H9 (cell line): Measurements from ENCODE around the gene TMC4. TPM values are rescaled to one million over a fixed set of nuclear protein-coding genes. Genes with fewer than 3 reads are reported as not detected.
A peak's percentile ranks its signal among the peaks of the same experiment; 100 is the strongest.

Experiments
- DNase-seq: peaks from one replicate; pipeline ENCODE4 v3.0.0-alpha.2; 2017
- H2AFZ ChIP-seq: one replicate; pipeline ENCODE4 v1.6.1; 2013; ENCODE audit warnings: mild to moderate bottlenecking, low read length, control low read depth, moderate library complexity
- H2AK5ac ChIP-seq: 2 replicates; pipeline ENCODE4 v1.6.1; 2013; ENCODE audit warnings: low read length, control low read depth, mixed read lengths; ENCODE audit not compliant: insufficient read length
- H2BK120ac ChIP-seq: one replicate; pipeline ENCODE4 v1.6.1; 2013; ENCODE audit warnings: low read depth, mild to moderate bottlenecking, low read length, control low read depth, inconsistent platforms; ENCODE audit not compliant: poor library complexity, severe bottlenecking
- H2BK12ac ChIP-seq: 2 replicates; pipeline ENCODE4 v1.6.1; 2013; ENCODE audit warnings: low read length, control low read depth, mixed read lengths, low read depth; ENCODE audit not compliant: insufficient read length
- H2BK15ac ChIP-seq: 2 replicates; pipeline ENCODE4 v1.6.1; 2013; ENCODE audit warnings: low read depth, low read length, control low read depth
- H2BK20ac ChIP-seq: one replicate; pipeline ENCODE4 v1.6.1; 2013; ENCODE audit warnings: low read depth, mild to moderate bottlenecking, low read length, control low read depth, inconsistent platforms; ENCODE audit not compliant: poor library complexity, severe bottlenecking
- H2BK5ac ChIP-seq: 2 replicates; pipeline ENCODE4 v1.6.1; 2013; ENCODE audit warnings: low read length, control low read depth, mixed read lengths; ENCODE audit not compliant: insufficient read length
- H3K14ac ChIP-seq: 2 replicates; pipeline ENCODE4 v1.6.1; 2013; ENCODE audit warnings: low read length, control low read depth; ENCODE audit not compliant: insufficient read depth
- H3K18ac ChIP-seq: 2 replicates; pipeline ENCODE4 v1.6.1; 2013; ENCODE audit warnings: low read depth, mild to moderate bottlenecking, mixed read lengths, low read length, control low read depth; ENCODE audit not compliant: insufficient read length
- H3K23ac ChIP-seq: 2 replicates; pipeline ENCODE4 v1.6.1; 2013; ENCODE audit warnings: low read length, control low read depth, mixed read lengths, low read depth; ENCODE audit not compliant: insufficient read length
- H3K23me2 ChIP-seq: 2 replicates; pipeline ENCODE4 v1.6.1; 2013; ENCODE audit warnings: low read depth, mild to moderate bottlenecking, mixed read lengths, low read length, control low read depth; ENCODE audit not compliant: insufficient read length, poor library complexity, severe bottlenecking
- H3K27ac ChIP-seq: 2 replicates; pipeline ENCODE4 v1.5.1; 2013; ENCODE audit warnings: low read length, control low read depth, mixed read lengths, low read depth; ENCODE audit not compliant: insufficient read length
- H3K27me3 ChIP-seq: 2 replicates; pipeline ENCODE4 v1.6.1; 2013; ENCODE audit warnings: low read length, control low read depth, inconsistent platforms; ENCODE audit not compliant: insufficient read depth
- H3K4ac ChIP-seq: 2 replicates; pipeline ENCODE4 v1.6.1; 2013; ENCODE audit warnings: low read depth, mild to moderate bottlenecking, control low read depth, inconsistent platforms, low read length, moderate library complexity
- H3K4me1 ChIP-seq: 2 replicates; pipeline ENCODE4 v1.6.1; 2013; ENCODE audit warnings: low read length, control low read depth, inconsistent platforms; ENCODE audit not compliant: insufficient read depth
- H3K4me2 ChIP-seq: 2 replicates; pipeline ENCODE4 v1.6.1; 2013; ENCODE audit warnings: low read length, control low read depth, mixed read lengths; ENCODE audit not compliant: insufficient read length, insufficient read depth
- H3K56ac ChIP-seq: 2 replicates; pipeline ENCODE4 v1.6.1; 2013; ENCODE audit warnings: low read depth, mild to moderate bottlenecking, mixed read lengths, low read length, control low read depth; ENCODE audit not compliant: insufficient read length
- H3K79me1 ChIP-seq: 2 replicates; pipeline ENCODE4 v1.6.1; 2013; ENCODE audit warnings: low read depth, mild to moderate bottlenecking, moderate library complexity, low read length, control low read depth, inconsistent platforms; ENCODE audit not compliant: insufficient read depth, poor library complexity, severe bottlenecking
- H3K79me2 ChIP-seq: 2 replicates; pipeline ENCODE4 v1.6.1; 2013; ENCODE audit warnings: low read length, control low read depth, inconsistent platforms; ENCODE audit not compliant: insufficient read depth
- H3K9ac ChIP-seq: 2 replicates; pipeline ENCODE4 v1.6.1; 2013; ENCODE audit warnings: low read length, control low read depth, mixed read lengths; ENCODE audit not compliant: insufficient read length; ENCODE audit errors: extremely low read depth
- H3K9me3 ChIP-seq: one replicate; pipeline ENCODE4 v1.6.1; 2013; ENCODE audit warnings: low read depth, low read length, inconsistent platforms; ENCODE audit not compliant: control insufficient read depth
- H3T11ph ChIP-seq: one replicate; pipeline ENCODE4 v1.6.1; 2013; ENCODE audit warnings: mild to moderate bottlenecking, low read length, control low read depth, inconsistent platforms
- H4K20me1 ChIP-seq: one replicate; pipeline ENCODE4 v1.6.1; 2013; ENCODE audit not compliant: control insufficient read depth, insufficient read length, insufficient read depth
- H4K5ac ChIP-seq: 2 replicates; pipeline ENCODE4 v1.6.1; 2013; ENCODE audit warnings: low read depth, mild to moderate bottlenecking, mixed read lengths, low read length, control low read depth; ENCODE audit not compliant: insufficient read length
- H4K8ac ChIP-seq: replicated peaks from 2 replicates; pipeline ENCODE4 v1.6.1; 2013; ENCODE audit warnings: low read length, control low read depth, mixed read lengths, low read depth; ENCODE audit not compliant: insufficient read length
- H4K91ac ChIP-seq: 2 replicates; pipeline ENCODE4 v1.6.1; 2013; ENCODE audit warnings: low read depth, mild to moderate bottlenecking, moderate library complexity, mixed read lengths, low read length, control low read depth; ENCODE audit not compliant: insufficient read length
- H3K27ac Mint-ChIP-seq, 3 experiments: 2 replicates in 2 of 3; 3 replicates in 1 of 3; pipeline ENCODE4 v1.8.0; 2020 to 2021; ENCODE audit warnings: mixed read lengths in 3 of 3, mild to moderate bottlenecking in 1 of 3, moderate library complexity in 1 of 3
- H3K27me3 Mint-ChIP-seq: 2 replicates; pipeline ENCODE4 v1.8.0; 2021; ENCODE audit warnings: low read depth, mild to moderate bottlenecking, moderate library complexity, mixed read lengths
- H3K36me3 Mint-ChIP-seq, 3 experiments: 2 replicates in 2 of 3; 3 replicates in 1 of 3; pipeline ENCODE4 v1.8.0; 2020 to 2021; ENCODE audit warnings: low read depth in 3 of 3, mixed read lengths in 3 of 3; ENCODE audit not compliant: insufficient read depth in 1 of 3
- H3K4me1 Mint-ChIP-seq, 2 experiments: 2 replicates each; pipeline ENCODE4 v1.8.0; 2020; ENCODE audit warnings: mixed read lengths in 2 of 2
- H3K4me3 Mint-ChIP-seq, 2 experiments: 2 replicates in 1 of 2; 3 replicates in 1 of 2; pipeline ENCODE4 v1.8.0; 2020 to 2021; ENCODE audit warnings: mild to moderate bottlenecking in 2 of 2, mixed read lengths in 2 of 2, moderate library complexity in 1 of 2
- H3K9me3 Mint-ChIP-seq, 2 experiments: 2 replicates in 1 of 2; 3 replicates in 1 of 2; pipeline ENCODE4 v1.8.0; 2020; ENCODE audit warnings: mild to moderate bottlenecking in 2 of 2, mixed read lengths in 2 of 2, moderate library complexity in 1 of 2
- WGBS: extraction: QIAGEN DNeasy Blood & Tissue Kit; methylation state at CpG from one replicate; pipeline ENCODE4 v1.1.7; 2013; ENCODE audit warnings: missing lambda C conversion rate, low lambda C conversion rate, mixed read lengths; ENCODE audit not compliant: insufficient read length; ENCODE audit errors: extremely low coverage; 5-methylcytosine and 5-hydroxymethylcytosine counted together
- total RNA-seq: library from RNA; stranded (reverse); gene quantifications from 2 replicates; pipeline ENCODE4 v1.2.1, GENCODE V29; 2021
- TF ChIP-seq, protein P1 (sequence below): fragments of 200-600 bp; sonication (generic); conservative IDR thresholded peaks from 3 replicates; pipeline ENCODE4 v1.8.0; 2021; ENCODE audit warnings: antibody characterized with exemption, mild to moderate bottlenecking

Gene TMC4
- total RNA-seq, 1 experiment from 2014 or later = 12.2 TPM

DNA sequence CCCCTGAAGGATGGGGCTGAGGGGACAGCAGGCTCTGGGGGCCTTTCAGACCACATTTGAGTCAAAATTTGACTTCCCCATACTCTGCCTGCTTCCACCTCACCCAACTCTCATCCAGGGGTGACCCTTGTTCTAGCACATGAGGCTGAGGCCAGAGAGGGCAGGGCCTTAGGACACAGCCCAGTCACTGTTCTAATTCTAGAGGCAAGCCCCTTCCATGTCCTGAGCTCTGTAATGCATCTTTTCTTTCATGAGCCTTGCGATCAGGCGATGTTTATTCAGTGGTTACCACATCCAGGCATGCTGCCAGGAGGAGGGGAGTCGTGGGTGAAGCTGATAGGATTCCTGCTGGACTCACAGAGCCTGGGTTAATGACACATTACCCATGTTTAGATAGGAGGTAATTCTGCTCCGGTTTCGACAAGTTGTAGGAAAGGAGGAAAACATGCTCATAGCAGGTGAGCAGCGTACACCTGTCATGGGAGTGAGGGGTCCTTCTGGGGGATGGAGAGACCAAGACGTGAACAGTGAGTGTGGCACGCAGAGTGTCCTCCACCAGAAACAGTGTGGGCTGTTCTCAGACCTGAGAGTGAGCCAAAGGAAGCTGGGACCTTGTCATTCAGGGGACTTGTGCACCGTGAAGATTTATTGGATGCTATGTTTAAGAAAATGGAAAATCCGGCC lies 37.0 kb upstream of the TMC4 start:
- H3K4me1 ChIP-seq = no peaks in the 10 kb centered on the region
- no peaks in the 10 kb centered on the region for H3K23me2 ChIP-seq
- H3K14ac ChIP-seq = no peak overlapping the region
- no peak overlapping the region for H2BK20ac ChIP-seq
- H4K20me1 ChIP-seq = peaks cover 3% of the 10 kb centered on the region
- no peak overlapping the region for H4K91ac ChIP-seq
- Mint-ChIP-seq H3K4me1 (peaks cover 22 to 32% of the 10 kb centered on the region in 2 experiments), H3K27ac (peak overlapping the region in 2 of 3 experiments; percentile 44 to 77; a peak in 4 of 7 replicates), H3K36me3 (peaks cover 47 to 60% (median 49%) of the 10 kb centered on the region in 3 experiments), H3K4me3 (no peak overlapping the region; a peak in 2 of 5 replicates), H3K27me3 (peaks cover 3% of the 10 kb centered on the region), H3K9me3 (no peaks in the 10 kb centered on the region)
- no peak overlapping the region for H2BK5ac ChIP-seq
- H3K79me1 ChIP-seq = no peaks in the 10 kb centered on the region
- H3K9ac ChIP-seq = no peak overlapping the region
- H3K23ac ChIP-seq = no peak overlapping the region
- no peaks in the 10 kb centered on the region for H3K9me3 ChIP-seq
- H3K4ac ChIP-seq = no peak overlapping the region
- no peak overlapping the region for H2BK120ac ChIP-seq
- no peaks in the 10 kb centered on the region for H3K27me3 ChIP-seq
- H2AK5ac ChIP-seq = no peak overlapping the region
- no peak overlapping the region for H3K27ac ChIP-seq
- H4K5ac ChIP-seq = no peak overlapping the region
- H2BK12ac ChIP-seq = no peak overlapping the region
- TF ChIP-seq, protein P1, sequence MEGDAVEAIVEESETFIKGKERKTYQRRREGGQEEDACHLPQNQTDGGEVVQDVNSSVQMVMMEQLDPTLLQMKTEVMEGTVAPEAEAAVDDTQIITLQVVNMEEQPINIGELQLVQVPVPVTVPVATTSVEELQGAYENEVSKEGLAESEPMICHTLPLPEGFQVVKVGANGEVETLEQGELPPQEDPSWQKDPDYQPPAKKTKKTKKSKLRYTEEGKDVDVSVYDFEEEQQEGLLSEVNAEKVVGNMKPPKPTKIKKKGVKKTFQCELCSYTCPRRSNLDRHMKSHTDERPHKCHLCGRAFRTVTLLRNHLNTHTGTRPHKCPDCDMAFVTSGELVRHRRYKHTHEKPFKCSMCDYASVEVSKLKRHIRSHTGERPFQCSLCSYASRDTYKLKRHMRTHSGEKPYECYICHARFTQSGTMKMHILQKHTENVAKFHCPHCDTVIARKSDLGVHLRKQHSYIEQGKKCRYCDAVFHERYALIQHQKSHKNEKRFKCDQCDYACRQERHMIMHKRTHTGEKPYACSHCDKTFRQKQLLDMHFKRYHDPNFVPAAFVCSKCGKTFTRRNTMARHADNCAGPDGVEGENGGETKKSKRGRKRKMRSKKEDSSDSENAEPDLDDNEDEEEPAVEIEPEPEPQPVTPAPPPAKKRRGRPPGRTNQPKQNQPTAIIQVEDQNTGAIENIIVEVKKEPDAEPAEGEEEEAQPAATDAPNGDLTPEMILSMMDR = no peak
- no peak overlapping the region for H3T11ph ChIP-seq
- DNase-seq = no peak
- WGBS = no CpG with 5 or more reads among the region's 10 CpGs
- peaks cover 3% of the 10 kb centered on the region; the same call in 1 of the 2 replicates for H3K79me2 ChIP-seq
- H2AFZ ChIP-seq = no peak overlapping the region
- H3K18ac ChIP-seq = no peak overlapping the region
- H3K56ac ChIP-seq = no peak overlapping the region
- H4K8ac ChIP-seq = no peak overlapping the region
- no peak overlapping the region for H2BK15ac ChIP-seq
- H3K4me2 ChIP-seq = no peak overlapping the region
